ENCODE data around the gene SLC30A4.
"Not testable (repeated sequence)": the region's sequence is repeated elsewhere in the genome, so short reads cannot be mapped to it uniquely, and the experiment has no call there.

The SLC30A4 gene, protein sequence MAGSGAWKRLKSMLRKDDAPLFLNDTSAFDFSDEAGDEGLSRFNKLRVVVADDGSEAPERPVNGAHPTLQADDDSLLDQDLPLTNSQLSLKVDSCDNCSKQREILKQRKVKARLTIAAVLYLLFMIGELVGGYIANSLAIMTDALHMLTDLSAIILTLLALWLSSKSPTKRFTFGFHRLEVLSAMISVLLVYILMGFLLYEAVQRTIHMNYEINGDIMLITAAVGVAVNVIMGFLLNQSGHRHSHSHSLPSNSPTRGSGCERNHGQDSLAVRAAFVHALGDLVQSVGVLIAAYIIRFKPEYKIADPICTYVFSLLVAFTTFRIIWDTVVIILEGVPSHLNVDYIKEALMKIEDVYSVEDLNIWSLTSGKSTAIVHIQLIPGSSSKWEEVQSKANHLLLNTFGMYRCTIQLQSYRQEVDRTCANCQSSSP

DNA sequence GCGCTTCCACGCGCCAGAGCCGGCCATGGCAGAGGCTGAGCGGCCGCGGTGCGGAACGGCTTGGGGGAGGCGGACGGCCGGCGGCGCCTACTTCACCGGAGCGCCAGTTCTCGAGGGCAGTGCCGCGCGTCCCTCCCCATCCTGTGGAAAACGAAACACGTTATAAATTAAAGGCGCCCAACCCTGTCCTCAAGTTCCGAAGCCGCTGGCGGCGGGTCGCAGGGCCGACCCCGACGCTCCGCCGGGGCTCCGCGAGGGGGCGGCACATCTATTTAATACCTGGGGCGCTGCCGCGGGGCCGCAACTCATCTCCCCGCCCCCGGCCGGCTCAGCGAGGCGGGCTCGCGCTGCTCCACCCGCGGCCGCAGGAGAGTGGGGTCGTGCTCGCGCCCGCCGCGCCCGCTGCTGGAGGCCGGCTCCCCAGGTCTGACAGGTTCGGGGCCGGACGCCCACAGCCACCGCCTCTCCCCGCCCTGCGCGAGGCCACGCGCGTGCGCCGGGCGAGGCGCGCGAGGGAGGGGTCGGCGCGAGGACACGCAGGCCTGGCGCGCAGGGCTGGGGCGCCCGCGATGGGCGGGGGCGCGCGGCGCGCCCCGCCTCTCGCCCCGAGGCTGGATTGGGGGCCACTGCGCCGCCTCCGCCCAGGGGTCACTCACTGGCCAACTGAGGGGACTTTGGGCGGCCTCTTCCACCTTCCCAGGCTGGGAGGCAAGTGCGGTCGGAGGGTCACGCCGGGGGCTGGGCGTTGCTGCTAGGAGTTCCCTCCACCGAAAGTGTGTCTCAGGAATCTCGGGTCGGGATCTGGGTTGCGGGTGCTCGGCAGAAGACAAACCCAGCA, at the start of gene SLC30A4:
Gene SLC30A4 (minus strand): TSS at position 428 of the 838 bp plus-strand sequence. CDS start 401 bp downstream, at position 27.
- peak; percentile 20 to 42 for DNase-seq (ENCODE audit: low read depth in 1 of 2, low spot score in 1 of 2)

DNA sequence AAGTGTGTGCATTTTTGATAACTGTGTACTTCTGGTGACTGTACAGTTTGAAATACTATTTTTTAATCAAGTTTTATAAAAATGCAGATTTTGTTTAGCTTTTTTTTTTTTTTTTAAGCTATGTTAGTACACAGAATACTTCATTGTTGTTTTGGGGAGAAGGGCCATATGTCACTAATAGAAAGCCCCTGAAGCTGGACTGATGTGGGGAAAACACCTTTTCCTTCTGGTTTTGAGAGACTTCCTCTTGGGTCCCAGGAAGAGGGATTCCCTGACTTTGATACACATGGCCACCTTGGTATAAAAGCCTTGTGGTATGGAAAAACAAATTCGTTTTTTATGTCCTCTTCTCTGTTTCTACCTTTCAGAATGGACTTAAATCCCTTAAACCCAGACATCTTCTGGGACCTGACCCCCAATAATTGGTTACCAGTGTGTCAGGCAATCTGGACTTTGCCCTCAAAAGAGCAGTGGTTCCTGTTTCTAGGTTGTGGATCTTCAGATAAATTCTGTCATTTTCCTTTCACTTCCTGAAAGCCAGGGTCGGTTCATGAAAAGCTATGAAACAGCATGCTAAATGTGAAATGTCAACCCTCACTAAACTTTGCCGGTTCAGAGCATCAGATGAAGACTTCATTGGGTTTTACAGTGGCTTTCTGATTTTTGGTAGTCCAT, 33.5 kb upstream of the SLC30A4 start:
- DNase-seq (ENCODE audit: low read depth in 1 of 2, low spot score in 1 of 2), result no peak

DNA sequence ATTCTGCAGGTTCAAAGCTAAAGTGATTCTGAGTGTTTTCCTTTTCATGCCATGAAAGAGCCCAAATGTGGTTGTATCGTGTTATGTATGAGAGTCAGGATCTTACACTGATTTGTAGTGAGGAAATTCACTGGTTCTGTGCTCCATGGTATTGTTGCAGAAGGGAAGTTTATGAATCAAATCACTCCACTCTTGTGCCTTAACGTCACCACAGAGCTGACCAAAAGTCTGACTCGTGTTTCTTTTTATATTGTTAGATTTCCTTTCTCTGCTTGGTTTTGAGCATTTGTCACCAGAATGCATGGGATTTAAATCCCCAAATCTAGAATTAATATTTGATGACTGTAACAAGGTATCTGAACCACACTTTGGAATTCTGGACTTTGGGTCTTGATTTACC, 29.1 kb upstream of the SLC30A4 start:
- DNase-seq (ENCODE audit: low read depth in 1 of 2, low spot score in 1 of 2), result no peak

DNA sequence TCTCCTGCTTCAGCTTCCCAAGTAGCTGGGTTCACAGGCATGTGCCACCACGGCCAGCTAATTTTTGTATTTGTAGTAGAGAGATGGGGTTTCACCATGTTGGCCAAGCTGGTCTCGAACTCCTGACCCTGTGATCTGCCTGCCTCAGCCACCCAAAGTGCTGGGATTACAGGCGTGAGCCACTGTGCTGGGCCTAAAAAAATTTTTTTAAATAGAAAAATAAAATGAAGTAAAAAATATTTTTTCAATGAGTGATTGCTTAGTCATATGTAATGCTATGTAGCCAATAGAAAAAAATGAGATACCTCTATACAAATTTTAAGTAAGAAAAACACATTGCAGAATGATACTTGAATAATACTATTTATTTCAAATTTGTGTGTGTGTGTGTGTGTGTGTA, 27.9 kb upstream of the SLC30A4 start:
- DNase-seq (ENCODE audit: low read depth in 1 of 2, low spot score in 1 of 2), result no peak

DNA sequence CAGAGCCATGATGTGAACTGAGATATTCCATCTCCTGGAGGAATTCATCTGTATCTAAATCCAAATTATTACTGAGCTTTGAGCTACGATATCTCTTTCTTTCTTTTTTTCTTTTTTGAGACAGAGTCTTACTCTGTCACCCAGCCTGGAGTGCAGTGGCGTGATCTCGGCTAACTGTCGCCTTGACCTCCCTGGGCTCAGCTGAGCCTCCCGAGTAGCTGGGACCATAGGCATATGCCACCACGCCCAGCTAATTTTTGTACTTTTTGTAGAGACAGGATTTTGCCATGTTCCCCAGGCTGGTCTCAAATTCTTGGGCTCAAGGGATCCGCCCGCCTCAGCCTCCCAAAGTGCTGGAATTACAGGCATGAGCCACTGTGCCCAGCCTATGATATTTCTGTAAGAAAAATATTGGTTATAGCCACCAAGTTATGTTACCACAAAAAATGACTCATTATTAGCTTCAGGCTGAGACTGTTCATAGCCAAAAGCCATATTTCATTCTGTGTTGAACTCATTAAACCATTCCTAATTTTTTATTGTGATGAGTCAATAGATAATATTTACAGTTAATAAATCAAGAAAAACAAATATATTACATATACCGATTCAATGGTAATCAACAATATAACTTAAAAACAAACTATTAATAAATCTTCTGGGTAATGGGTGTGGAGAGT, 27.1 kb upstream of the SLC30A4 start:
- no peak for DNase-seq (ENCODE audit: low read depth in 1 of 2, low spot score in 1 of 2)

DNA sequence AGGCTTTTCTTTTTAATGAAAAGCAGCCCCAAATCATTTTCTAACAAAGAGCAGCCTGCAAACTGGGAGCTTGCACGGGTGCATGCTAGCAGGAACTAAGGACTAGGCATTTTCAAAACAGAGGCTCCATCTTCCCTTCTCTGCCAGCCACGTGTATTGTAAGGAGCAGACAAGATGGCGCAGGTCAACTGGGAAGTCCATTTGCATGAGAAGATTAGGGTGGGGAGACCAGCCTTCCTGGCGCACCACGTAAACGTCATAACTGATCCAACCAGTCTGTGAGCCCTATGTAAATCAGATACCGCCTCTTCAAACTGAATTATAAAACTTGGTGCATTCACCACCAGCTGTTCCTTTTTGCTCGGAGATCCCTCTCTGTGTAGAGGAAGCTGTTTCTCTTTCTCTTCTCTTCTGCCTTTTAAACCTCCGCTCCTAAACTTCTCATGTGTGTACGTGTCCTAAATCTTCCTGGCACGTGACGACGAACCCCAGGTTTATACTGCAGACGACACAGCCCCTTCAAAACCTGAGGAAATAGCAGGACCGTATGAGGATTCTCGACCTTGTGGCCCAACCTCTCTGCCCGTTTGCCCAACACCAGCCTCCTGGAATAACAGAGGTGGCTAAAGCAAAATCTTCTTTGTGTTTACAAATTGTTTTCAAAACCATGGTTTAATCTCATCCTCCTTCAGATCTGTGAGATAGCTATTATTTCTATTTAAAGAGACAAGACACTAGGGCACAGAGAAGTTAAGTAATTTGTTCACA, 26.4 kb upstream of the SLC30A4 start:
- DNase-seq (ENCODE audit: low read depth in 1 of 2, low spot score in 1 of 2), result no peak

DNA sequence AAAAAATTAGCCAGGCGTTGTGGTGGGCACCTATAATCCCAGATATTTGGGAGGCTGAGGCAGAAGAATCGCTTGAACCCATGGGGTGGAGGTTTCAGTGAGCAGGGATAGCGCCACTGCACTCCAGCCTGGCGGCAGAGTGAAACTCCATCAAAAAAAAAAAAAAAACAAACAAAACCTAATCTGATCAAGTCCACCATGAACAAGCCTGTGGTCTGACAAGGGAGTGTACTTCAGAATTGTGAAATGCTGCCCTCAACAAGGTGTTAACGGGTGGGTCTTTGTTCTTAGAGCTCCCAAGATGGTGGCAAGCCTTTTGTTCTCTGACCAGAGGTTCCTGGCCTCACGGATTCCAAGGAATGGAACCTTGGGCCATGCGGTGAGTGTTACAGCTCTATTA, 24.2 kb upstream of the SLC30A4 start:
- DNase-seq (ENCODE audit: low read depth in 1 of 2, low spot score in 1 of 2), result no peak

DNA sequence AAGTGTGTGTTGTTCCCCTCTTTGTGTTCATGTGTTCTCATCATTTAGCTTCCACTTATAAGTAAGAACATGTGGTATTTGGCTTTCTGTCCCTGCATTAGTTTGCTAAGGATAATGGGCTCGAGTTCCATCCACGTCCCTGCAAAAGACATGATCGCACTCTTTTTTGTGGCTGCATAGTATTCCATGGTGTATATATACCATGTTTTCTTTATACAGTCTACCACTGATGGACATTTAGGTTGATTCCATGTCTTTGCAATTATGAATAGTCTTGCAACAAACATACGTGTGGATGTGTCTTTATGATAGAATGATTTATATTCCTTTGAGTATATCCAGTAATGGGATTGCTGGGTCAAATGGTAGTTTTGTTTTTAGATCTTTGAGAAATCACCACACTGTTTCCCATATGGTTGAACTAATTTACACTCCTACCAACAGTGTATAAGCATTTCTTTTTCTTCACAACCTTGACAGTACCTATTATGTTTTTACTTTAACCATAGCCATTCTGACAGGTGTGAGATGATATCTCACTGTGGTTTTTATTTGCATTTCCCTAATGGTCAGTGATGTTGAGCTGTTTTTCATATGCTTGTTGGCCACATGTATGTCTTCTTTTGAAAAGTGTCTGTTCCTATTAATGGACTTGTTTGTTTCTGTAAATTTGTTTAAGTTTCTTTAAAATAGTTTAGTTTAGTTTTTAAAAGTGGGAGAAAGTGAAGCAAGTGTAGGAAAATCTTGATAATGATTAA, 21.9 kb upstream of the SLC30A4 start:
- no peak for DNase-seq (ENCODE audit: low read depth in 1 of 2, low spot score in 1 of 2)

DNA sequence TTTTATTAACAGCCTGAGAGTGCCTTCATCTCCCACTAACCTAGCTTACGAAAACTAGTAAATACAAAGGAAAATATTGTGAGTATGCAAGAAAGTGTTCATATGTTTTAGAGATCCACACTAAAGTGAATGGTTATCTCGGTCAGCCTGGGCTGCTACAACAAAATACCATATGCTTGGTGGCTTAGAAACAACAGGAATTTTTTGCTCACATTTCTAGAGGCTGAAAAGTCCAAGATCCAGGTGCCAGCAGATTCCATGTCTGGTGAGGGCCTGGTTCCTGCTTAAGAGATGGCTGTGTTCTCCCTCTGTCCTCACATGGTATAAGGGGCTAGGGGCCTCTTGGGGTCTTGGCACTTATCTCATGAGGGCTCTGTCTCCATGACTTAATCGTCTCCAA, 20.5 kb upstream of the SLC30A4 start:
- DNase-seq (ENCODE audit: low read depth in 1 of 2, low spot score in 1 of 2), result no peak

DNA sequence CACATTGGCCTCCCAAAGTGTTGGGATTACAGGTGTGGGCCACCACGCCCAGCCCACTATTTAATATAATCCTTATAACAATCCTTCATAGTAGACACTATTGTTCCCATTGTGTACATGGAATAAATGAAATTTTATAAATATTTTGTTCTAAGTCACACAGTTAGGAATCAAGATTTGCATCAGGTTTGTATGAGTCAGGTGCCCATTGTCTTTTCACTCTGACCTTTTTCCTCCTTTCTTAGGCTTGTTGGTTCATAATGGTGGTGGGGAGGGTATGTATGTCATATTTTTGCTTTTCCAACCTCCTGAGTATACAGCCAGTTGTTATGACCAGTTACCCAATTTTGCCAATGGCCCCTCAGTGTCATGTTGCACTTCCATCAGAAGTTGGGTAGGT, 18.0 kb upstream of the SLC30A4 start:
- DNase-seq (ENCODE audit: low read depth in 1 of 2, low spot score in 1 of 2), result no peak

DNA sequence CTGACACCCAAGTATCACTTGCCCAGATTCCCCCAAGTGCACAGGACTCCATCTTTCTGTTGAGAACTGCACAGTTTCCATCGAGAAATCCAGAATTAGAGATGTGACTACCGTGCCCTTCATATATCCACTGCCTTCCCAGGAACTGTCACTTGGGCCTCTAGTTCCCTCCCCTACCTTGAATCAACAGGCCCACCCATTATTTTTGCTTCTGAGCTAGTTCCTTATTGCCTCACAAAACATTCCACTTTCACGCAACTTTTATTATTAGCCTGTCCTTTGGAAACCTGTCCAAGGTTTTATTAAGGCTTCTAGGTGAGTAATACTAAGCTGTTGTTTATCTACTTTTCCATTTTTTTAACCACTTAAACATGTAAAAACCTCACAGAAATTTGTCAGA, 17.1 kb upstream of the SLC30A4 start:
- DNase-seq (ENCODE audit: low read depth in 1 of 2, low spot score in 1 of 2), result no peak

DNA sequence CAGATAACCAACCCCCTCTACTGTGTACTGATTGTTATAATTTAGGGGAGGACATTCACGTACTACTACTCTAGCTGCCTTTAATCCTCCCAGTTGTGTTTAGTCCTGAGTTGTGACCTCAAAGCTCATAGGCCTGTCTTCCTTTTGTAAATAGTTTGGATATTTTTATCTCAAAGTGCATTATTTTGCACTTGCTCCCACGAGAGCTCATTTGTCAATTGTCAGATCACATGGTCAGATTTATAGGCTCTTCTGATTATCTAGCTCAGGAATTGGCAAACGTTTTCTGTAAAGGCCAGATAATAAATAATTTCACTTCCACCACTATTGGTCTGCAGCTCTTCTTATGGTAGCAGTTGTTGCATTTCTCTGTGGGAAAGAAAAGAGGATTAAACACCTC, 14.4 kb upstream of the SLC30A4 start:
- DNase-seq (ENCODE audit: low read depth in 1 of 2, low spot score in 1 of 2), result no peak

DNA sequence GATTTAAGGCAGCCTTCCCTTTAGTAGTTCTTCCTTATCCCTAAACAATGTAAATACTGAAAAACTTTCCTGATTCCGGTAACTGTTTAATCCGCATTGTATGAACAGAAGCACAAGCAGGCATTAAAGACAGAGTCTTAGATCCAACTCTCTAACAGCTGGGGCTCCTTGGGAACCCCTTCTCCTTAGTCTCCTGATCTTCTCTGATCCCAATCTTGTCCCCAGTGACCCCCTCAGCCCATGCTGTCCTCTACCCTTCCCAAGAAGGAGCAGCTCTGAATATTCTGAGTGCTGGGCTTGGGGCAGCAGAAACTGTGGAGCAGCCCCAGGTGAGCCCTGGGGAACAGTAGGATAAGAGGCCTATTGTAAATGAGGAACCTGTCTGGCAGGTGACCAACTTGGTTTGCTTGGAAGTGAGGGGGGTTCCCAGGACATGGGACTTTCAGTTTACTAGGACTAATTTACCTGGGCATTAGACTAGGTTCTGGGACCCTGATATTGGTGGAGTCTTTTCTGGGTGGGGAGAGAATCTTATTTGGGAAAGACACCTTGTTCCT, 13.0 kb upstream of the SLC30A4 start:
- no peak for DNase-seq (ENCODE audit: low read depth in 1 of 2, low spot score in 1 of 2)

DNA sequence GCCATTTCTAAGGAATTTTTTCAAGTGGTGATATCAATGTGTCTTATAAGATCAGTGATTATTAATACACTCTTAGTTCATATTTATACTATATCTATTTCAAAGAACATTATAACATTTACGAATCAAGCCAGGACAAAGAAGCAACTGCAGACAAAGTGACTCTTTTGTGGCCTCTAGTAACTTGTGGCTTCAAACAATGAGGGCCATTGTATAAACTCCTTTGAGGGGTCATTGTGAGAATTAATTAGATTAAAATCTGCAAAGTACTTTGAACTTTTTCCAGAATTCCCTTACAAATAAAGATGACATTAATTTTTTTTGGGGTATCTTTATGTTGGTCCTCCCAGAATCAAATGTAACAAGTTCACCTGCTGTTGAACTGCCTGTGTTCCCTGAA, 12.3 kb upstream of the SLC30A4 start:
- no peak for DNase-seq (ENCODE audit: low read depth in 1 of 2, low spot score in 1 of 2)

DNA sequence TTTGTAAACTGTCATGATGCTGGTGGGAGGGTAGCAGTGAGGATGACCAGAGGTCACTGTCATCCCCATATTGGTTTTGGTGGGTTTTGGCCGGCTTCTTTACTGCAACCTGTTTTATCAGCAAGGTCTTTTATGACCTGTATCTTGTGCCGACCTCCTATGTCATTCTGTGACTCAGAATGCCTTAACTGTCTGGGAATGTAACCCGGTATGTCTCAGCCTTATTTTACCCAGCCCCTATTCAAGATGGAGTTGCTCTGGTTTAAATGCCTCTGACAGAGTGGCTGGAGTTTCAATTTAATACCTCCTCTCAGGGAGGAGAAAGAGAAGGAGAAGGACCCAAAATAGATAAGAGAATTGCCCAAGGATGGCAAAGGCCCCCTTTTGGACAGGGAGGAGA, 10.3 kb upstream of the SLC30A4 start:
- not testable (repeated sequence) for DNase-seq (ENCODE audit: low read depth in 1 of 2, low spot score in 1 of 2)

DNA sequence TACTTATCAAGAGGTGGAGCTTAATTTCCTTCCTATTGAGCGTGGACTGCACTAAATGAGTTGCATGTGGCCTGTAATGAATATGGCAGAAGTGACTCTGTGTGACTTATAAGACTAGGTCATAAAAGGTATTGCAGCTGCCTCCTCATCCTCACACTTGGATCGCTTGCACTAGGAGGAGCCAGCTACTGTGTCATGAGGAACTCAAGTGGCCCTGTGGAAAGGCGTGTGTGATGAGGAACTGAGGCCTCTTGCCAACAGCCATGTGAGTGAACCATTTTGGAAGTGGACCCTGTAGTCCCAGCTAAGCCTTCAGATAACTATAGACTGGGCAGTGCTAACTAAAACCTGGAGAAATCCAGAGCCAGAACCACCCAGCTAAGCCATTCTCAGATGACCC, 7.1 kb upstream of the SLC30A4 start:
- DNase-seq (ENCODE audit: low read depth in 1 of 2, low spot score in 1 of 2), result no peak

DNA sequence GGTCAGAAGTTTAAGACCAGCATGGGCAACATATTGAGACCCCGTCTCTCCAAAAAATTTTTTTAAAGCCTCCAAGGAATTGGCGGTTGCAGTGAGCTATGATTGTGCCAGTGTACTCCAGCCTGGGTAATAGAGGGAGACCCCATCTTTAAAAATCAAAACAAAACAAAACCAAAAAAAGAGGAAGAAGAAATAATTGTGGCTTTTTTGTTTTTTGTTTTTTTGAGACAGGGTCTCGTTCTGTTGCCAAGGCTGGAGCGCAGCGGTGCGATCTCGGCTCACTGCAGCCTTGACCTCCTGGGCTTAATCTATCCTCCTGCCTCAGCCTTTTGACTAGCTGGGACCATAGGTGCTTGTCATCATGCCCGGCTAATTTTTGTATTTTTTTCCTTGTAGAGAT, 4.5 kb upstream of the SLC30A4 start:
- DNase-seq (ENCODE audit: low read depth in 1 of 2, low spot score in 1 of 2), result no peak

DNA sequence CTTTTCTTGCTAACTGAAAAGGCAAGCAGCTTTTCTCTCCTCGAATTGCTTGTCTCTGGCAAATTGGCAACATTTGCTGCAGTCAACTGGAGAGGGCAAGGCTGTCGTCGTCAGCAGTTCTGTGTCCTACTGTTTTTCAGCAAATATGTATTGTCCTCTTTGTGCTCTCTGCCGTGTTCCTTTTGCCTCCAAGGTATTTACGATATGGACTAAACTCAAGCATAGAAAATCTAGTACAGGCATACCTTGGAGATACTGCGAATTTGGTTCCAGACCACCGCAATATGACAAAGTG, 558 bp upstream of the SLC30A4 start:
- DNase-seq (ENCODE audit: low read depth in 1 of 2, low spot score in 1 of 2), result no peak

DNA sequence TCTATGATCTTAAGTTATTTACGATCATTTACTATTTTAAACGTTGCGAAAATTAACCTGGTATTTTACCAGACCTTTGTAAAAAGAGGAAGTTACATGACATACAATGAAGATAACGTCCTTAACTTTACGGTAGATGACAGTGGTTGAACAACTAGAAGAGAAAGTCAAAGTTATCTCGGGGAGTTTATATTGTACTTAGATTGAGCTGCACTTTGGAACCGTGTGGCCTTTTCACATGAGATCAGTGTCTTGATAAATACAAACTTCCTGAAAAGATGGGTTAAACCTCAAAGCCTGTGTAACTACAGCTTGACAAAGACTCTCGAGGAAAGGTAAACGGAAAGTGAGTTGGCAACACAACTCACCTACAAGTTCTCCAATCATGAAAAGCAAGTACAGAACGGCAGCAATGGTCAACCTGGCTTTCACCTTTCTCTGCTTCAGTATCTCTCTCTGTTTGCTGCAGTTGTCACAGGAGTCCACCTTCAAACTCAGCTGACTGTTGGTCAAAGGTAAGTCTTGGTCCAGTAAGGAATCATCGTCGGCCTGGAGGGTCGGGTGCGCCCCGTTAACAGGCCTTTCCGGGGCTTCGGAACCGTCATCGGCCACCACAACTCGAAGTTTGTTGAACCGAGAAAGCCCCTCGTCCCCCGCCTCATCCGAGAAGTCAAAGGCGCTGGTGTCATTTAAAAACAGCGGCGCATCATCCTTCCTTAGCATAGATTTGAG, 793 bp downstream of the SLC30A4 start:
- DNase-seq (ENCODE audit: low read depth in 1 of 2, low spot score in 1 of 2), result no peak

Measured in activated T-helper 1 cell treated with anti-CD3 and anti-CD28 coated beads, Interleukin-2, amount 50 U/mL, for 16 hours (primary cell).